Islet of Langerhans (tissue), 1 donor: ENCODE results near the gene SEMA4D.

Experiments used
- FAIRE-seq: peaks from one replicate; lab custom pipeline; 2011; peaks lifted over from hg19 to GRCh38; lab: Jason Lieb, UNC

Gene SEMA4D

GRCh38 chr9:89444274-89444673, 53.6 kb downstream of the SEMA4D start:
- no peak for FAIRE-seq

- FAIRE-seq, result no peak
These were observed 54.7 kb downstream of the SEMA4D start for GRCh38 chr9:89442981-89443814.

- FAIRE-seq, result no peak
These were observed 55.4 kb downstream of the SEMA4D start for GRCh38 chr9:89442501-89442978.

- no peak for FAIRE-seq
These were observed 55.9 kb downstream of the SEMA4D start for GRCh38 chr9:89441986-89442385.

- no peak for FAIRE-seq
These were observed 56.3 kb downstream of the SEMA4D start for GRCh38 chr9:89441655-89441970.

- FAIRE-seq, result no peak
These were observed 56.8 kb downstream of the SEMA4D start for GRCh38 chr9:89440951-89441654.

GRCh38 chr9:89440548-89440947, 57.4 kb downstream of the SEMA4D start:
- FAIRE-seq, result no peak

- no peak for FAIRE-seq
These were observed 57.9 kb downstream of the SEMA4D start for GRCh38 chr9:89440046-89440445.

- FAIRE-seq, result no peak
These were observed 58.3 kb downstream of the SEMA4D start for GRCh38 chr9:89439571-89439970.

- no peak for FAIRE-seq
These were observed 59.7 kb downstream of the SEMA4D start for GRCh38 chr9:89438194-89438593.

- FAIRE-seq, result no peak
These were observed 60.1 kb downstream of the SEMA4D start for GRCh38 chr9:89437772-89438171.

GRCh38 chr9:89436963-89437625, 60.8 kb downstream of the SEMA4D start:
- no peak for FAIRE-seq

- no peak for FAIRE-seq
These were observed 61.6 kb downstream of the SEMA4D start for GRCh38 chr9:89436326-89436725.

GRCh38 chr9:89435071-89435823, 62.7 kb downstream of the SEMA4D start:
- FAIRE-seq, result no peak

- no peak for FAIRE-seq
These were observed 63.3 kb downstream of the SEMA4D start for GRCh38 chr9:89434636-89435035.

- no peak for FAIRE-seq
These were observed 64.1 kb downstream of the SEMA4D start for GRCh38 chr9:89433826-89434225.

- FAIRE-seq, result no peak
These were observed 64.9 kb downstream of the SEMA4D start for GRCh38 chr9:89432986-89433530.

GRCh38 chr9:89431930-89432725, 65.8 kb downstream of the SEMA4D start:
- FAIRE-seq, result no peak

GRCh38 chr9:89430995-89431394, 66.9 kb downstream of the SEMA4D start:
- FAIRE-seq, result no peak

- FAIRE-seq, result no peak
These were observed 68.7 kb downstream of the SEMA4D start for GRCh38 chr9:89428901-89429890.
